NCI-H1436 treated with DMSO at 0.1 percent for 48 hours (cell line): ENCODE measurements around the gene PUS3.

Experiments
- DNase-seq: peaks from one replicate; lab custom pipeline; 2025; lab: John Stamatoyannopoulos, UW

PUS3 gene, protein sequence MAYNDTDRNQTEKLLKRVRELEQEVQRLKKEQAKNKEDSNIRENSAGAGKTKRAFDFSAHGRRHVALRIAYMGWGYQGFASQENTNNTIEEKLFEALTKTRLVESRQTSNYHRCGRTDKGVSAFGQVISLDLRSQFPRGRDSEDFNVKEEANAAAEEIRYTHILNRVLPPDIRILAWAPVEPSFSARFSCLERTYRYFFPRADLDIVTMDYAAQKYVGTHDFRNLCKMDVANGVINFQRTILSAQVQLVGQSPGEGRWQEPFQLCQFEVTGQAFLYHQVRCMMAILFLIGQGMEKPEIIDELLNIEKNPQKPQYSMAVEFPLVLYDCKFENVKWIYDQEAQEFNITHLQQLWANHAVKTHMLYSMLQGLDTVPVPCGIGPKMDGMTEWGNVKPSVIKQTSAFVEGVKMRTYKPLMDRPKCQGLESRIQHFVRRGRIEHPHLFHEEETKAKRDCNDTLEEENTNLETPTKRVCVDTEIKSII

DNA sequence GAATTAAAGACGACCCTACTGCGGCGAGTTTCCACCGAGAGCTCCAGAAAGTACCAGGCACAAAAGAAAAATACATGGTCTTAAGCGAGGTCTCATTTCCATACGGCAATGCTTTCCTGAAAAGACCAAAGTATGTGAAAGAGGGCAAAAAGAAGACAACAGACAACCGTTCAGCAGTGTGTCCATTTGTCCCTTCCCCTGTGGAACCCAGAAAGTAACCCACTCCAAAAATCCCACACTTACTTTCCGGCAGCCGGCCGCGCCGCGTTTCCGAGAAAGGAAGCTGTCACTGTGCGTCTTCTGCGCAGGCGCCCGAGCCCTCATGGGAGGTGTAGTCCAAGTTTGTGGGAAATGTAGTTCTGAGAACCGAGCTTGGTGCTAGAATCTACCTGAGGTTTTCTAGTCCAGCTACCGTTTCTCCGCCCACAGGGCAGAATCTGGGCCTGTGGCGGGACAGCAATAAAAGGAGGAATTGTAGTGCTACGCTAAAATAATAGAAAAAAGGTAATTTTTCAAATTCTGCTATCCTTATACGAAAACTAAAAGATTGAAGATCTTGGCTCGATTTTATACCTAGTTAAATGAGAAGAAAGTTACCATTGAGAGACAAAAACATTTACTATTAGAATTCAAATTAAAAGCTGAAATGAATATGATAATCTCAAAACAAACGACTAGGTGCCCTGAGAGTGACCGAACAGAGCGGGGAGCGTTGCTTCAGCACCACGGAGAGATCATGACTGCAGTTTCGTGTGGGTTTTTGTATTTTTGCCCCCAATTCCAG, at the start of gene PUS3:
TSS of gene PUS3 (minus strand) at position 280 of the 784 bp plus-strand sequence. CDS start 6,922 bp downstream, outside the sequence.
- peak; percentile 60 for DNase-seq

DNA sequence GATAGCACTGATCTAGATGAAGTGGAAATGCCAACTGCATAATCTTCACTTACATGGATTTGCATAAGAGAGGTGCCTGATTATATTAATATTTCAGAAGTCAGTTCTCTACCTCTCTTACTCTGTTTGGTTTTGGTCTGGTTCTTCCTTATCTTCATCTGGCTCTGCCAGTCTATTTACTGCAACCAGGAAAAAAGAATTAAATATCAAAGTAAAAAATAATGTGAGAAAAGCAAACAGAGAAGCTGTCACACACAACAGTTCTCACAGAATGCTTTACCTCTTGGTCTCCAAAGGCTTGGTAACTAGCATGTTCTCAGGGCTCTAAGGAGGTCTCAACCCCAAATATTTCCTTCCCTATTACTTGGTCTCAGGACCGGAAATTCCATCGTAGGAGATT, 49.6 kb upstream of the PUS3 start:
- DNase-seq = no peak

DNA sequence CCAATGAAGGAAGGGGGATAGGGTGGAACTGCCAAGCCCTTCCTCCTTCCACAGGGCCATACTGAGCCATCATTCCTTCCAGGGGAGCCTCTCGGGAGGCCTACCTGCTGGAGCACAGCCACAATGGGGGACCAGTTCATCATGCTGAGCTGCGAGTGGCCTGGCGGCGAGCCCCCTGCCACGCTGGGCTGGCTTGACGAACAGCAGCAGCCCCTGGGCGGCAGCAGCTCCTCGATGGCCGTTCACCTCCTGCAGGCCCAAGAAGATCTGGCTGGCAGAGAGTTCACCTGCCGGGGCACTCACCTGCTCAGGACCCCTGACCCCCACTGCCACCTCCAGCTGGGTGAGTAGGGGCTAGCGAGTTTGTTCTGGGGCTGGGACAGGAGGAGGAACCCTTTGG, 48.7 kb upstream of the PUS3 start:
- no peak for DNase-seq

DNA sequence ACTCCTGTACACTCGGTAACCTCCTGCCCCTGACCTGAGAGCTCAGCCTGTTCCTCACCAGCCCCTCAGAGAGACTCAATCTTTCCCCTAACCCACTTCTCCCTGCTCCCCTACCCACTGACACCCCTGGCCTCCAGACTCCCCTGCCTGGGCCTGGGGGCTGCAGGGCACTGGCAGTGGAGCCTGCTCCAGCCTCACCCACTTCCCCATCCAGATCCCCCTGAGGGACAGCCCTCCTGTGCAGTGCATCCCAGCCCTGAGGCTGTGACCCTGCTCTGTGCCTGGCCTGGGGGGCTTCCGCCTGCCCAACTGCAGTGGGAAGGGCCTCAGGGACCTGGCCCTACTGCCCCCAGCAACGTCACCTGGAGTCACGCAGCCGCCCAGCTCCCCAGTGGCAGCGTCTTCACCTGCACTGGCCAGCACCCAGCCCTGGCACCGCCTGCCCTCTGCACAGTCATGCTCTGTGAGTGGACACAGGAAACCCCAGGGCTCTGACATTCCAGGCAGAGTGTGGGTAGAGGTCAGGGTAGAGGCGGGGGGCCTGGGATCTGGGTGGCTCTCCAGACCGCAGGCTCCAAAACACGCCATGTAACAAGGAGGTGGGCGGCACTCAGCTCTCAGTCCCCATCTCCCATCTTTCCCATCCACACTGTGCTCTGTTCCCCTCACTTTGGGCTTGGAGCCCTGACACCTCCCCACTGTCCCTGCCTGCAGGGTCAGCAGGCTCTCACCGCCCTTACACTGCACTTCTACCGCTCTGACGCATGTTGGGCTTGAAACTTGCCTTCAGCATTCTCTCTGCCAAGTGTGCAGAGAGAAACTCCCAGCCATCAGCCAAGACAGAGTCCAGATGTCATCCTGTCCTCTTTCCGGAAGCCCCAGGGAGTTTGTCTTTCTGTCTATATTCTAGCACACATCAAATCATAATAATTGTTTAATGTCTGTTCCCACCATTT, 48.0 kb upstream of the PUS3 start:
- DNase-seq = no peak

DNA sequence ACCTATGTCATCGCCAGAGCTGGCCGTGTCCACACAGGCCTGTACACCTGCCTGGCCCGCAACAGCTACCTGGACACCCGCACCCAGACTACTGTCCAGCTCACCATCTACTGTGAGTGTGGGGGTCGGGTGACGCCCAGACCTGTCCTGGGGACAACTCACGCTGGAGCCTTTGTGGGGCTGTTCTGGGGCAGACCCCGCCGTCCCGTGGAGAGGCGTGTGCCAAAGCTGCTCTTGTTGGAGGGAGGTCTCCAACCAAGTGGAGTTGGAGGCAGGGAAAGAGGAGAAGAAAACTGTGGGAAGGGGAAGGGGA, 47.1 kb upstream of the PUS3 start:
- no peak for DNase-seq

DNA sequence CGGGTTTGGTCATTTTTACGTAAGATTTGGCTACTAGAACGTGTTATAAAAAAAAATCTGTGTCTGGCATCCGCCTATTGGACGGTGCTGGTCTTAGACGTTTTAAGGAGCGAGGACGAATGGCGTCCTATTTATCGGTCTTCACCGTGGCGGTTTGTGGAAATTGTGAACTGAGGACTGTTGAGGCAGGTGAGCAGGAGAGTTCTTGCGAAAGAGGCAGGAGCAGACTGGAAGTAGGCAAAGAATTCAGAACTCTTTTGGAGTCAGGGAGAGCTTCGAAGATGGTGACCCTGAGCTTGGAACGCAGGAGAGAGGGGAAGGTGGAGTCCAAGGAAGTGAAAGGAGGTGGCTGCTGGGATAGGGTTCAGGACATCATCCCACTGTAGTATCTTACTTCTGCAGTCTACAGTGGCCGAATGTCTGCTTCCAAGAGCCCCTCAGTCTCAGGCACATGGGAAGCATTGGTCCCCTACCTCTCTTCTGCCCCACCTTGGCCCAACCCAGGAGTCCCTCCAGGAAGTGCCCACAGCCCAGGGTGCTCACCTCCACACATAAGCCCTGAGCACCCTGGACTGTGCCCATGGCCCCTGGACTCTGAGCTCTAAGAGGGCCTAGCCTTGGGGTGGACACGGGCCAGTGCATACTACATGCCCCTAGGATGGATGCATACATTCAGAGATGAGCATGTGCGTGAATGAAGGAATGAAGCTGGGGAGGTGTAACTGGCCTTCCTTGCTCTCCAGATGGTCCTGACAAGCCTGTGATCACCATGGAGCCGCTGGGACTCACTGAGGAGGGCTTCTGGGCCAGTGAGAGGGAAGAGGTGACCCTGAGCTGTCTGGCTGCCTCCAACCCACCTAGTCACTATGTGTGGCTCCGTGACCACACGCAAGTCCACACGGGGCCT, 46.5 kb upstream of the PUS3 start:
- no peak for DNase-seq

DNA sequence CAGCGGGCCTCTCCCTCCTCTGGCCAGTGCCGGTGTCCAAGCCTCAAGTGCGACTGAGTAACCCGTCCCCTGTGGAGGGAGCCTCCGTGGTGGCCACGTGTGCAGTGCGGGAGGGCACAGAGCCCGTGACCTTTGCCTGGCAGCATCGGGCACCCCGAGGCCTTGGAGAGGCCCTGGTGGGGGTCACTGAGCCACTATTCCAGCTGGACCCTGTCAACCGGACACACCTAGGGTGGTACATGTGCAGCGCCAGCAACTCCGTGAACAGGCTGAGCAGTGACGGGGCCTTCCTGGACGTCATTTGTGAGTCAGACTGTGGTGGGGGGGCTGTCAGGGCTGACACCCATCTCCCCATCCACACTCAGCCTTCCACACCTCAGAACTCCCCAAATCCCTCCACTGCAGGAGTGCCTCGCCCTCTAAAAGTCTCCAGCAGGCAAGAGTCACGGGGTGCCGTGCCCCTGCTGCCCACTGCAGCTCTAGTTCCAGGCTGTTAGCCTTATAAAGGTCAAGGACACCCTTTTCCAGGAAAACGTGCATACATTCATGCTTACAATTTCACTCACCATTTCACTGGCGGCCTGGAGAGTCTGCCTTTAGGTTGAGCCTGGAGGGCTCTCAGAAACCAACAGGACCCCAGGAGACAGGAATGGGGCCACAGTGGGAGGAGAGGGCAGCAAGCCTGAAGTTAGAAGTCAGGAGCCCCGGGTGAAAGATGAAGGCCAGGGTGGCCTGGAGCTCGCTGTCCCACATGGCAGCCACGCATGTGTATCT, 45.5 kb upstream of the PUS3 start:
- no peak for DNase-seq

DNA sequence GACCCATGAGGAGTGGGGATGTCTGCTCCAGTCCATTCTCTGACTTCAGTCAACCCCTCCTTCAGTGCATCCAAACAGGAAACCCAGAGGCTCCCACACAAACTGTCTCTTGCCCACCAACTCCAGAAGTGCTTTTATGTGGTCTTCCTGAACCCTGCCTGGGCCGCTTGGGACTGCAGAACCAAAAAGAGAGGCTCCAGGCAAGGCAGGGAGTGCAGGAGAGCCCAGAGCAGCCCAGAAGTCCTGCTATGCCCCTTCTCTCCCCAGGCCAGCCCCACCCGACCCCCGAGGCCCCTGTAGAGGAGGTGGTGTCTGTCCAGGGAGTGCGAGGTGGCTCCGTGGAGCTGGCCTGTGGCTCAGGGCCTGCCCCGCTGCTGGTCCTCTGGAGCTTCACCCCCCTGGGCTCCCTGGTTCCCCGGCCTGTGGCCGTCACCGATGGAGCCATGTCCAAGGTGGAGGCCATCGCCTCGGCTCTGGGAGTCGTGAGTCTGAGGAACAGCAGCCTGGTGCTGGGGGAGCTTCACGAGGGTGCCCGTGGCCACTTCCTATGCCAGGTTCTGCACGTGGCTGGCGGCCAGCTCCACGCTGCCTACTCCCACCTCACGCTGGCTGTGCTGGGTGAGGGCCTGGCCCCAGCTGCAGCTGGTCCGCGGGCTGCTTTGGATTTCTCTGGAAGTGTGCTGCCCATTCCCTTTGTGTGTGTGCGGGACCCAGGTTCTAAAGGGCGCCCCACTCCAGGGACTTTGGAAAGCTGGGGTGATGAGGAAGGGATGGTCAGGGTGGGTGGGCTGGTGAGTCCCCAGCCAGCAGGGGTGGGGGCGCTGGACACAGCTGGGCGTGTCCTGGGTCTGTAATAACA, 44.6 kb upstream of the PUS3 start:
- no peak for DNase-seq

DNA sequence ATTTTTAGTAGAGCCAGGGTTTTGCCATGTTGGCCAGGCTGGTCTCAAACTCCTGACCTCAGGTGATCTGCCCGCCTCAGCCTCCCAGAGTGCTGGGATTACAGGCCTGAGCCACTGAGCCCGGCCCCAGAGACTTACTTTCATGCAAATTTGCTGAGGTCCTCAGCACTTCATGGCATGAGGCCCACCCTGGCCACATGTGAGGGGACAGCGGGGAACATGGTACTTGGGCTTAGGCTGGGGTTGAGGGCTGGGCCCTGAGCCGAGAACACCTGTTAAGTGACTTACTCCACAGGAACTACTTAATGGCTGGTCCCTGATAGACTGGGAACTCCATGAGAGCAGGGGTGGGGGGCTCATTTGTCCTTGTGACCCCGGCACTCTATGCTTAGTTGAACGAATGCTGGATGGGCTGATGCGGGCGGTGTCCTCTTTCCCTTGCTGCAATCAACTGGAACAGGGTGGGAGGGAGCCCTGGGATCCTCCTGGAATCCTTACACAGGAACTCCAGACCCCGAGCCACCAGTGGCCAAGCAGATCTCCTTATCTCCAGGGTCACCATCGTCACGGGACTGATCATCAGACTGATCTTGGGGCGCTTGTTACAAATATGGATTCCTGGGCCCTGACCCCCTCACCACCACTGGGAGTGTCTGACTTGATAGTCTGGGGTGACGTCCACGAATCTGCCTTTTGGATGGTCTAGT, 43.9 kb upstream of the PUS3 start:
- DNase-seq = no peak

DNA sequence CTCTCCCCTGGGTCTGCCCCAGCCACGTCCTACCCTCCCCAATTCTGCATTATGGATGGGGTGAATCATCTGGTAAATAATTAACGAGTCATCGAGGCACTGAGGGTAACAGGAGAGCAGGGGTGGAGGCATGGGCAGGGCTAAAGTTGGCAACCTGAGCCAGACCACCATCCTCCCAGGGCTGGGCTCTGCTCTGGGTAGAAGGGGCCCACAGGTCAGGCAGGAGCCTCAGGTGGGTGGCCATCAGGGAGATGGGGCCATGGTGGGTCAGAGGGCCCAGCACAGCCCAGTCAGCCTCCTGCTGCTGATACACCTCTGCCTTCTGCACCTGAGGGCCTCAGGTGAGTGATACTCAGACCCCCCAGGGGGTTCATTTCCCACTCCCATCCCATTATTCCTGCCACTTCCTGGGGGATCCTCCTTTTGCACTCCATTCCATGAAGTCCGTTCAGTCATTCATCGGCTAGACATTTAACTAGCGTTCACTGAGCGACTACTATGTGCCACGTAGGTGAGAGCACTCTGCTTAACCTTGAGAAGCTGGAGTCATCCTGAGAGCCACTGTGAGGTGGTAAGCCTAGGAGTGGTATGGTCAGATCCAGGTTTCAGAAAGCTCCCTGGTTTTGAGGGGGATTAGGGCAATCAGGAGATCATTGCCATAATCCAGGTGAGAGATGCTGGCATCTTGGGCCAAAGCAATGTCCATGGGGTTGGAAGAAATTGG, 43.0 kb upstream of the PUS3 start, which contains the start of gene VSIG10L2:
TSS of gene VSIG10L2 (plus strand) at position 248 of the 724 bp plus-strand sequence. CDS start at position 260, 12 bp downstream.
- no peak for DNase-seq

DNA sequence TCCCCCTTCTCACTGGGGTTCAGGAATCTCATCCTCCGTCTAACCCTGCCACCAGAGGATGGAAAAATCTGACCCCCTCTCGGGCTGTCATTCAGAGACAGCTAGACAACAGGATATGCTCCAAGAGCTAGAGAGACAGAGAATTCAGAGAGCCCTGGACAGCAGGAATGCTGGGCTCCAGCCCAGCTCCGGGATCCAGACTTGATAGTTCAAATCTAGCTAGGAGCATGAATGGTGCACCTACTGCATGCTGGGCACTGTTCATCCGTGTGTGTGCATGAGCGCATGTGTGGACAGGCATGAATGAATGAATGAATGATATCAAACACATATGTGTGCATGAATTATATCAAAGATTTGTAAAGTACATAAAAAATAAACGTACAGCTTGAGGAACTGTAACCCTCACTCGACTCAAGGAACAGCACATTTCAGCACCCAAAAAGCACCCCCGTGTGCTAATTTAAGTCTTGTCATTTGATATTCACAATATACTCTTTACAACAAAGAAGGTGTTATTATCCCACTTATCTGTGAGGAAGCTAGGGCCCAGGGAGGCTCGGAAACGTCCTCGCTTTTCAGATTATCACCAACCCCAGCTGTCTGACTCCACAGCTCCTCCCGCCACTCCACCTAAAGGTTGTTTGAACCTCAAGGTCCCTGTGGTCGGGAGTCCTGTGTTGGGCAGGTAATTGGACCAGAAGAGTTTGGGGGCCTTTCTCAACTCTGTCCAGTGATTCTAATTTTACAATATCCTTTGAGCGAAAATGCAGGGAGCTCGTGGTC, 42.2 kb upstream of the PUS3 start:
- peak; percentile 11 for DNase-seq

DNA sequence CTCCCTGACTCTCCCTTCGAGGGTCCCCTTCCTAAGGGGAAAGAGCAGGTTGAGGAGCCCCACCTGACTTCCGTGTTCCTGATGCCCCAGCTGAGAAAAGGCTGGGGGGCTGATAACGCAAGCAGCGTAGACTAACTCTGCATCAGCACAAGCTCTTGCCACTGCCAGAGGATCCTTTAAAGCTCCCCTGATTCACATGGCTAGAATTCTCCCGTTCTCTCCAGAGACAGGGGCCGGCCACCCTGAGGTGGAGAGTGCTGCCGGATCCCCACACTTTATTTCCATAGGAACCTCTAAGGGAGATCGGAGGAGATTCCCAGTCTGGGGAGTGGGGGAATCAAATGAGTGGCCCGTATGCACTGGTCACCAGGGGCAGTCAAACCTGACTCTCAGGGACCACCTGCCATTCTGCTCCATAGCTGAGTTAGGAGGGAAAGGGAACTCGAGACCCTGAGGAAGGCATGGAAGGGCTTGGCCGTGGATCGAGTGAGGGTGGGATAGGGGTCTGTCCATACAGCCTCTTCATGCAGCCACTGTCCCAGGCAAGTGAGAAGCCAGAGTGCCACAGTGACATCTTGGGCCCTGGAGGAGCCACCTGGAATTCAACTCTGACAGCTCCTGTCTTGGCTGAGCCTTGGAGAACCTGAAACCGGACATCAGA, 41.5 kb upstream of the PUS3 start:
- DNase-seq = no peak

DNA sequence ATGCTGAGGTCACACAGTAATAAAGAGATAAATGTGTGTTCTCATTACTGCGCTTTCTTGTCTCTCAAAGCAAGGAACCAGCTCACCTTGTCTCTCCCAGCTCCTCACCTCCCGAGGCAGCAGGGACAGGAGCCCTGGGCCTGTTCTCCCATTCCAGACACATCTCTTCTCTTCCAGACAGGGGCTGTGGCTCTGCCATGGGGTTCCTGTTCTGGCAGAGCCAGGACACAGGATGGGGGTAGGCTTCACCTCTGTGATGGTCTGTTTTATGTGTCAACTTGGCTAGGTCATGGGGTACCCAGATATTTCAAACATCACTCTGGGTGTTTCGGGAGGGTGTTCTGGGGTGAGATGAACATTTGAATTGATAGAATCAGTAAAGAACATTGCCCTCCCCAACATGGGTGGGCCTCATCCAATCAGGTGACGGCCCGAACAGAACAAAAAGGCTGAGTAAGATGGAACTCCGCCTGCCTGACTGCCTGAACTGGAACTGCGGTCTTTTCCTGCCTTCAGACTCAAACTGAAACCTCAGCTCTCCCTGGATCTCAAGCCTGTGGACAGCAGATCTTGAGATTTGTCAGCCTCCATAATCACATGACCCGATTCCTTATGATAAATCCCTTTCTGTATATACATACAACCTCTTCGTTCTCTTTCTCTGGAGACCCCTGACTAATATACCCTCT, 40.8 kb upstream of the PUS3 start:
- DNase-seq = no peak

DNA sequence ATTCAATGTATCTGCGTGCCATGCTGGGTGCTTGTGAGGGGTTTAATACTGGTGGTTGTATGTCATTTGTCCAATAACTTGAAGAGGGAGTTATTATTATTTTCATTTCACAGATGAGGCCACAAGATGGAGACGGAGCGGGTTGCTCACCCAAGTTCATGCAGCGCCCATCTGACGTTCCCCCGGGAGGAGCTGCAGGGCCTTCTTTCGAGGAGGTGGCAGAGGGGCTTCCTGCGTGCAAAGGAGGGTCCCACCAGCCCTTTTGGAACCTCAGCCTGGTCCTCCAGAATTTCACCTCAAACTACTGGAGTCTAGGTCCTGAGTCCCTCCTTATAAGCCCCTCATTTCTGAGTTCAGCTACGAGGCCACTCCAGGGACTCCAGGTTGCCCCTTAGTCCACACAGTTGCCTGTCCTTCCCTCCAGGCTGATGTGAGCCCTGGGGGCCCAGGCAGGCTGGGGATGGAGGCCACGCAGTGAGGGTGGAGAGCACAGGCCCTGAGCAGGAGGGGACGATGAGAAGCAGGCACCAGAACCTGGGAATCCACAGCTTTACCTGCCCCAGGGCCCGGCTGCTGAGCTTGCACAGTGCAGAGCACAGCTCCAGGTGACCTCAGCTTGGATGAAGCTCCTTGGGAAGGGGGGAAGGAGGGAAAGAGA, 39.9 kb upstream of the PUS3 start:
- no peak for DNase-seq
